GM19328 (cell line): ENCODE data around the gene RPL41.

Experiments
- ATAC-seq: cut with Tn5 transposase; IDR thresholded peaks from one replicate; pipeline ENCODE4 v1.9.1; 2021; ENCODE audit warnings: mild to moderate bottlenecking, moderate library complexity; ENCODE audit not compliant: unreplicated experiment

The RPL41 gene

GRCh38 chr12:56127485-56127887 lies 11.1 kb downstream of the RPL41 start:
- no peak for ATAC-seq

GRCh38 chr12:56127888-56128669 lies 11.6 kb downstream of the RPL41 start, which contains the start of gene ESYT1:
ESYT1 (plus strand) TSS chr12:56128267; CDS start chr12:56128320, 53 bp downstream.
- ATAC-seq, result peak; percentile 92

GRCh38 chr12:56128670-56129205 lies 12.3 kb downstream of the RPL41 start:
- no peak for ATAC-seq

GRCh38 chr12:56129206-56129941 lies 12.9 kb downstream of the RPL41 start:
- ATAC-seq, result no peak

GRCh38 chr12:56129942-56130495 lies 13.6 kb downstream of the RPL41 start:
- no peak for ATAC-seq

GRCh38 chr12:56130876-56131275 lies 14.4 kb downstream of the RPL41 start:
- no peak for ATAC-seq

GRCh38 chr12:56134897-56135296 lies 18.5 kb downstream of the RPL41 start:
- ATAC-seq, result no peak

- no peak for ATAC-seq
Observed at GRCh38 chr12:56137853-56138571, 21.6 kb downstream of the RPL41 start.

GRCh38 chr12:56141946-56142784 lies 25.7 kb downstream of the RPL41 start:
- ATAC-seq, result no peak

GRCh38 chr12:56143217-56143616 lies 26.8 kb downstream of the RPL41 start:
- no peak for ATAC-seq

GRCh38 chr12:56143870-56144269 lies 27.4 kb downstream of the RPL41 start:
- no peak for ATAC-seq

- ATAC-seq, result no peak
Observed at GRCh38 chr12:56145217-56145616, 28.8 kb downstream of the RPL41 start.

- no peak for ATAC-seq
Observed at GRCh38 chr12:56146492-56147460, 30.3 kb downstream of the RPL41 start.

GRCh38 chr12:56150563-56150962 lies 34.1 kb downstream of the RPL41 start:
- no peak for ATAC-seq

- peak; percentile 31 for ATAC-seq
Observed at GRCh38 chr12:56151672-56152131, 35.3 kb downstream of the RPL41 start.

GRCh38 chr12:56152132-56152755 lies 35.8 kb downstream of the RPL41 start, which contains the start of gene MYL6B:
MYL6B (plus strand) TSS chr12:56152587; CDS start chr12:56153919, 1,332 bp downstream.
- peak; percentile 83 for ATAC-seq

- ATAC-seq, result no peak
Observed at GRCh38 chr12:56152756-56153677, 36.6 kb downstream of the RPL41 start.
